Measurements from ENCODE around the gene USH2A. TPM values are rescaled to one million over a fixed set of nuclear protein-coding genes. Genes with fewer than 3 reads are reported as not detected.

The USH2A gene
- total RNA-seq, 1 donor from 2014 or later, result 0.04 TPM

DNA sequence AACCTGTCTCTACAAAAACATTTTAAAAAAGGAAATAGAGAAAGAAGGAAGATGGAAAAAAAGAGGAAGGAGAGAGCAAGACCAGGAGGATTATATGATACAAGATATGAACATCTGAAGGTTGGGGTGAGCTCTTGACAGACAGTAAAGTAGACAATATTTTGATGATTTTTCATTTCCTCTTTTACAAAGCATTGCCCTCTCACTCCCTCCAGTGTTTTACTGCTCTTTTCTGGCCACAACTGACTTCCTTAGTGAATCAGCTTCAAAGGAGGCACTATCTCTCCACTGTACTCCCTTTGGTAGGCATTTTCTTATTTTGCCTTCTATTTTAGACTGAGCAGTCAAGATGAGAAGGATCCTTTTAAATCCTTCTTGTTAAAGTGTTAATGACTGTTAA lies 559.5 kb downstream of the USH2A start:
- H3K4me3 Mint-ChIP-seq, result no peak overlapping the region
- Histone ChIP-seq H3K4me1 (no peaks in the 10 kb centered on the region), H2AFZ (replicated peaks) (no peak overlapping the region), H3K79me2 (ENCODE audit: low read depth) (no peaks in the 10 kb centered on the region), H3K4me2 (no peak overlapping the region), H3K4me3 (no peak overlapping the region), H3K9ac (no peak overlapping the region), H3K27me3 (no peaks in the 10 kb centered on the region), H3F3A (ENCODE audit: low read depth) (no peaks in the 10 kb centered on the region), H3K36me3 (no peaks in the 10 kb centered on the region), H4K20me1 (ENCODE audit: low read depth) (no peaks in the 10 kb centered on the region), H3K9me3 (ENCODE audit: low read depth) (no peaks in the 10 kb centered on the region), H3K27ac (no peak overlapping the region)
- H3K27ac Mint-ChIP-seq, result no peak overlapping the region
- H3K4me1 Mint-ChIP-seq, result no peaks in the 10 kb centered on the region
- no peak for DNase-seq (ENCODE audit: low spot score)
- no peaks in the 10 kb centered on the region for H3K9me3 Mint-ChIP-seq
- TF ChIP-seq, protein P1, sequence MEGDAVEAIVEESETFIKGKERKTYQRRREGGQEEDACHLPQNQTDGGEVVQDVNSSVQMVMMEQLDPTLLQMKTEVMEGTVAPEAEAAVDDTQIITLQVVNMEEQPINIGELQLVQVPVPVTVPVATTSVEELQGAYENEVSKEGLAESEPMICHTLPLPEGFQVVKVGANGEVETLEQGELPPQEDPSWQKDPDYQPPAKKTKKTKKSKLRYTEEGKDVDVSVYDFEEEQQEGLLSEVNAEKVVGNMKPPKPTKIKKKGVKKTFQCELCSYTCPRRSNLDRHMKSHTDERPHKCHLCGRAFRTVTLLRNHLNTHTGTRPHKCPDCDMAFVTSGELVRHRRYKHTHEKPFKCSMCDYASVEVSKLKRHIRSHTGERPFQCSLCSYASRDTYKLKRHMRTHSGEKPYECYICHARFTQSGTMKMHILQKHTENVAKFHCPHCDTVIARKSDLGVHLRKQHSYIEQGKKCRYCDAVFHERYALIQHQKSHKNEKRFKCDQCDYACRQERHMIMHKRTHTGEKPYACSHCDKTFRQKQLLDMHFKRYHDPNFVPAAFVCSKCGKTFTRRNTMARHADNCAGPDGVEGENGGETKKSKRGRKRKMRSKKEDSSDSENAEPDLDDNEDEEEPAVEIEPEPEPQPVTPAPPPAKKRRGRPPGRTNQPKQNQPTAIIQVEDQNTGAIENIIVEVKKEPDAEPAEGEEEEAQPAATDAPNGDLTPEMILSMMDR (IDR thresholded peaks at IDR 0.05), result no peak
- TF ChIP-seq EZH2 (IDR thresholded peaks at IDR 0.05) (no peak), EZH2phosphoT487 (IDR thresholded peaks at IDR 0.05) (no peak)
- peaks cover 3% of the 10 kb centered on the region for H3K27me3 Mint-ChIP-seq (ENCODE audit: insufficient read depth, low read depth)
- no peaks in the 10 kb centered on the region for H3K36me3 Mint-ChIP-seq

DNA sequence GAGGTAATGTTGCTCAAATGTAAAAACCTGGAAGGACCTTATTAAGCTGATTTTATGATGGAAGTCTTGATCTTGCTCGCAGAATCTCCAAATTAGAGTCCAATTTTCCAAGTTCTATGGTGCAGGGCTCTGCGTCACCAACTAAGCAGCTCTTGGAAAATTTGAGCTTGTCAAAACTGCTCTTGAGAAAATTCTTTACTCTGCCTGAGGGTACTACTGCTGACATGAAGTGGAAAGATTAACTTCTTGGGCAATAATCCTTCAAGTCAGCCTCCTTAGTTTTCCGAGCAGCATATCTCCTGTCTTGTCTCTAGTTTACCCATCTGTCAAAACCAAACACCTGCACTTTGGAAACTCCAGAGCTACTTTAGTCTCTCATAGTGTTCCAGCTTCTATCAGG lies 562.4 kb downstream of the USH2A start:
- Histone ChIP-seq H4K20me1 (ENCODE audit: low read depth) (no peaks in the 10 kb centered on the region), H3K27ac (no peak overlapping the region), H3K4me2 (no peak overlapping the region), H3K4me3 (no peak overlapping the region), H3K9me3 (ENCODE audit: low read depth) (no peaks in the 10 kb centered on the region), H2AFZ (replicated peaks) (no peak overlapping the region), H3K27me3 (no peaks in the 10 kb centered on the region), H3K79me2 (ENCODE audit: low read depth) (no peaks in the 10 kb centered on the region), H3K36me3 (no peaks in the 10 kb centered on the region), H3K9ac (no peak overlapping the region), H3K4me1 (no peaks in the 10 kb centered on the region), H3F3A (ENCODE audit: low read depth) (no peaks in the 10 kb centered on the region)
- Mint-ChIP-seq H3K27me3 (ENCODE audit: insufficient read depth, low read depth) (peaks cover 2% of the 10 kb centered on the region), H3K27ac (no peak overlapping the region), H3K4me1 (no peaks in the 10 kb centered on the region), H3K4me3 (no peak overlapping the region), H3K36me3 (no peaks in the 10 kb centered on the region), H3K9me3 (peaks cover 6% of the 10 kb centered on the region)
- no peak for DNase-seq (ENCODE audit: low spot score)
- TF ChIP-seq EZH2phosphoT487 (IDR thresholded peaks at IDR 0.05), result no peak
- TF ChIP-seq EZH2 (IDR thresholded peaks at IDR 0.05), result no peak
- TF ChIP-seq, protein P1 (IDR thresholded peaks at IDR 0.05), result no peak

DNA sequence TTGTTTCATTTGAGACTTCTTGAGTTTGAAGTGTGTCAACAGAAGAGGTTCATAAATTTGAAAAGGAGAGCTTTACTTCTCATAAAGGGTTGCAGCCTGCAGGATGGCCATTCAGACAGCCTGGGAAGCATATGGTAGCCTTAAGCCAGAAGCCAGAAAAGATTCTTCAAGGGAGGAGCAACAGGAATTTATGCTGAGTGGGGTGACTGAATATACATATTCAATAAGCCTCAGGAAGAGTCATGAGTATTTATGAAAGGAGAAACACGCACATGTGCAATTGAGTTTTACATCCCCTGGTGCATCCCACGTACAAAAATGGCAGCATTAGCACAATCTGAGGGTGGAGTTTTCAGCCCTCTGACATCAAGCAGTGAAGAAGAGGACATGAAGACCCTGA lies 565.9 kb downstream of the USH2A start:
- no peaks in the 10 kb centered on the region for H3K27me3 ChIP-seq
- H3K9me3 ChIP-seq (ENCODE audit: low read depth), result no peaks in the 10 kb centered on the region
- H3K4me1 ChIP-seq, result no peaks in the 10 kb centered on the region
- H2AFZ ChIP-seq (replicated peaks), result no peak overlapping the region
- no peak overlapping the region for H3K27ac ChIP-seq
- H4K20me1 ChIP-seq (ENCODE audit: low read depth), result no peaks in the 10 kb centered on the region
- Mint-ChIP-seq H3K27me3 (ENCODE audit: insufficient read depth, low read depth) (peaks cover 4% of the 10 kb centered on the region), H3K27ac (no peak overlapping the region), H3K9me3 (peaks cover 14% of the 10 kb centered on the region), H3K36me3 (no peaks in the 10 kb centered on the region), H3K4me1 (no peaks in the 10 kb centered on the region), H3K4me3 (no peak overlapping the region)
- no peak for DNase-seq (ENCODE audit: low spot score)
- H3K36me3 ChIP-seq, result no peaks in the 10 kb centered on the region
- H3K4me3 ChIP-seq, result no peak overlapping the region
- no peaks in the 10 kb centered on the region for H3K79me2 ChIP-seq (ENCODE audit: low read depth)
- H3F3A ChIP-seq (ENCODE audit: low read depth), result no peaks in the 10 kb centered on the region
- no peak overlapping the region for H3K9ac ChIP-seq
- H3K4me2 ChIP-seq, result no peak overlapping the region
- no peak for TF ChIP-seq EZH2phosphoT487 (IDR thresholded peaks at IDR 0.05)
- TF ChIP-seq, protein P1 (IDR thresholded peaks at IDR 0.05), result no peak
- no peak for TF ChIP-seq EZH2 (IDR thresholded peaks at IDR 0.05)
